Measurements from ENCODE around the gene EPB41L2. TPM values are rescaled to one million over a fixed set of nuclear protein-coding genes. Genes with fewer than 3 reads are reported as not detected.
"Not testable (repeated sequence)": the region's sequence is repeated elsewhere in the genome, so short reads cannot be mapped to it uniquely, and the experiment has no call there.

The EPB41L2 gene
- total and polyA plus RNA-seq, 2 experiments from 2014 or later: 27.4 to 35.8 TPM

GRCh38 chr6:130945401-130945919, 117.6 kb downstream of the EPB41L2 start:
- H3K4me1 ChIP-seq (ENCODE audit: insufficient read depth): no peaks in the 10 kb centered on the region
- TF ChIP-seq CTCF (IDR thresholded peaks at IDR 0.05; ENCODE audit: poor library complexity) (no peak), EZH2phosphoT487 (IDR thresholded peaks at IDR 0.05; ENCODE audit: low read depth, severe bottlenecking, unreplicated experiment) (no peak), EZH2 (IDR thresholded peaks at IDR 0.05; ENCODE audit: borderline replicate concordance) (no peak)
- WGBS (ENCODE audit: low lambda C conversion rate, missing lambda C conversion rate): 47% methylated on average over 4 of the region's 4 CpGs
- no peak overlapping the region for H3K27ac ChIP-seq
- H4K20me1 ChIP-seq (ENCODE audit: insufficient read depth, poor library complexity, severe bottlenecking): no peaks in the 10 kb centered on the region
- no peak for DNase-seq (ENCODE audit: low spot score)
- no peaks in the 10 kb centered on the region for H3K9me3 ChIP-seq (ENCODE audit: low read depth)
- H3K4me3 ChIP-seq: no peak overlapping the region
- no peak overlapping the region for H3K4me2 ChIP-seq
- H3K36me3 ChIP-seq (replicated peaks; ENCODE audit: insufficient read depth, low read depth): no peaks in the 10 kb centered on the region
- peaks cover 5% of the 10 kb centered on the region for H3K79me2 ChIP-seq
- no peak overlapping the region for H2AFZ ChIP-seq
- H3K27me3 ChIP-seq: no peaks in the 10 kb centered on the region
- H3K9me2 ChIP-seq (replicated peaks; ENCODE audit: insufficient read depth): no peaks in the 10 kb centered on the region

GRCh38 chr6:130944486-130944885, 118.6 kb downstream of the EPB41L2 start:
- Histone ChIP-seq H4K20me1 (ENCODE audit: insufficient read depth, poor library complexity, severe bottlenecking) (no peaks in the 10 kb centered on the region), H3K4me3 (no peak overlapping the region), H3K9me2 (replicated peaks; ENCODE audit: insufficient read depth) (no peaks in the 10 kb centered on the region), H3K79me2 (peaks cover 5% of the 10 kb centered on the region), H3K27ac (peak overlapping the region; percentile 21), H3K4me1 (ENCODE audit: insufficient read depth) (no peaks in the 10 kb centered on the region), H3K27me3 (no peaks in the 10 kb centered on the region), H3K4me2 (no peak overlapping the region), H3K36me3 (replicated peaks; ENCODE audit: insufficient read depth, low read depth) (no peaks in the 10 kb centered on the region), H2AFZ (no peak overlapping the region), H3K9me3 (ENCODE audit: low read depth) (no peaks in the 10 kb centered on the region)
- TF ChIP-seq CTCF (IDR thresholded peaks at IDR 0.05; ENCODE audit: poor library complexity) (no peak), EZH2phosphoT487 (IDR thresholded peaks at IDR 0.05; ENCODE audit: low read depth, severe bottlenecking, unreplicated experiment) (no peak), EZH2 (IDR thresholded peaks at IDR 0.05; ENCODE audit: borderline replicate concordance) (no peak)
- 66% methylated on average over 2 of the region's 2 CpGs for WGBS (ENCODE audit: low lambda C conversion rate, missing lambda C conversion rate)
- no peak for DNase-seq (ENCODE audit: low spot score)

- H3K27me3 ChIP-seq: no peaks in the 10 kb centered on the region
- H3K4me1 ChIP-seq (ENCODE audit: insufficient read depth): no peaks in the 10 kb centered on the region
- H3K36me3 ChIP-seq (replicated peaks; ENCODE audit: insufficient read depth, low read depth): no peaks in the 10 kb centered on the region
- H4K20me1 ChIP-seq (ENCODE audit: insufficient read depth, poor library complexity, severe bottlenecking): no peaks in the 10 kb centered on the region
- 49% methylated on average over 4 of the region's 4 CpGs for WGBS (ENCODE audit: low lambda C conversion rate, missing lambda C conversion rate)
- H3K4me2 ChIP-seq: peak overlapping the region; percentile 63
- peak; percentile 44 for DNase-seq (ENCODE audit: low spot score)
- peaks cover 5% of the 10 kb centered on the region for H3K79me2 ChIP-seq
- no peak overlapping the region for H3K4me3 ChIP-seq
- H3K27ac ChIP-seq: peak overlapping the region; percentile 54
- no peaks in the 10 kb centered on the region for H3K9me2 ChIP-seq (replicated peaks; ENCODE audit: insufficient read depth)
- TF ChIP-seq CTCF (IDR thresholded peaks at IDR 0.05; ENCODE audit: poor library complexity) (no peak), EZH2 (IDR thresholded peaks at IDR 0.05; ENCODE audit: borderline replicate concordance) (no peak), EZH2phosphoT487 (IDR thresholded peaks at IDR 0.05; ENCODE audit: low read depth, severe bottlenecking, unreplicated experiment) (no peak)
- peak overlapping the region; percentile 5 for H2AFZ ChIP-seq
- no peaks in the 10 kb centered on the region for H3K9me3 ChIP-seq (ENCODE audit: low read depth)
Observed at GRCh38 chr6:130943738-130944137, 119.3 kb downstream of the EPB41L2 start.

GRCh38 chr6:130942752-130943151, 120.3 kb downstream of the EPB41L2 start:
- not testable (repeated sequence) for H3K4me3 ChIP-seq; H3K9me3 ChIP-seq (ENCODE audit: low read depth)

More at GRCh38 chr6:130942752-130943151, 120.3 kb downstream of the EPB41L2 start:
- not testable (repeated sequence) for H3K27ac ChIP-seq; H3K9me2 ChIP-seq (replicated peaks; ENCODE audit: insufficient read depth); DNase-seq (ENCODE audit: low spot score); H4K20me1 ChIP-seq (ENCODE audit: insufficient read depth, poor library complexity, severe bottlenecking); H3K4me1 ChIP-seq (ENCODE audit: insufficient read depth); H3K36me3 ChIP-seq (replicated peaks; ENCODE audit: insufficient read depth, low read depth); H3K79me2 ChIP-seq; H3K4me2 ChIP-seq; H2AFZ ChIP-seq; H3K27me3 ChIP-seq
- WGBS (ENCODE audit: low lambda C conversion rate, missing lambda C conversion rate): 95% methylated on average over 3 of the region's 3 CpGs
